SH-SY5Y (cell line): ENCODE data around the gene ZNF133.

ENCODE experiments used
- GATA2 ChIP-seq: IDR thresholded peaks from 2 replicates; pipeline ENCODE4 v1.6.1; 2011; ENCODE audit warnings: mild to moderate bottlenecking, low read depth, low read length
- GATA3 ChIP-seq: IDR thresholded peaks from 2 replicates; pipeline ENCODE4 v1.6.1; 2011; ENCODE audit warnings: low read depth, mild to moderate bottlenecking, low read length, moderate library complexity

- TF ChIP-seq GATA2: no peak
- TF ChIP-seq GATA3: no peak
Observed at GRCh38 chr20:18310592-18310991, 22.3 kb downstream of the ZNF133 start.
